Measurements from ENCODE around the gene BLNK.

BLNK gene

GRCh38 chr10:96225119-96225518, 46.2 kb downstream of the BLNK start:
- TF ChIP-seq ZFX (IDR thresholded peaks at IDR 0.05; ENCODE audit: borderline replicate concordance) (no peak), CTCF (IDR thresholded peaks at IDR 0.05) (no peak)

GRCh38 chr10:96222908-96223307, 48.5 kb downstream of the BLNK start:
- no peak for TF ChIP-seq ZFX (IDR thresholded peaks at IDR 0.05; ENCODE audit: borderline replicate concordance)
- TF ChIP-seq CTCF (IDR thresholded peaks at IDR 0.05) = no peak
- no peak overlapping the region for H3K27ac ChIP-seq

More at GRCh38 chr10:96225119-96225518, 46.2 kb downstream of the BLNK start:
- no peak overlapping the region for H3K27ac ChIP-seq

- no peak overlapping the region for H3K27ac ChIP-seq
- no peak for TF ChIP-seq CTCF (IDR thresholded peaks at IDR 0.05)
These were observed 48.9 kb downstream of the BLNK start for GRCh38 chr10:96222441-96222840.

- TF ChIP-seq CTCF (IDR thresholded peaks at IDR 0.05) (no peak), ZFX (IDR thresholded peaks at IDR 0.05; ENCODE audit: borderline replicate concordance) (no peak)
These were observed 52.5 kb downstream of the BLNK start for GRCh38 chr10:96218826-96219225.

GRCh38 chr10:96217711-96218110, 53.7 kb downstream of the BLNK start:
- TF ChIP-seq CTCF (IDR thresholded peaks at IDR 0.05) (no peak), ZFX (IDR thresholded peaks at IDR 0.05; ENCODE audit: borderline replicate concordance) (no peak)

More at GRCh38 chr10:96218826-96219225, 52.5 kb downstream of the BLNK start:
- H3K27ac ChIP-seq = no peak overlapping the region

GRCh38 chr10:96216775-96217174, 54.6 kb downstream of the BLNK start:
- no peak overlapping the region for H3K27ac ChIP-seq
- TF ChIP-seq ZFX (IDR thresholded peaks at IDR 0.05; ENCODE audit: borderline replicate concordance) (no peak), CTCF (IDR thresholded peaks at IDR 0.05) (no peak)

More at GRCh38 chr10:96217711-96218110, 53.7 kb downstream of the BLNK start:
- H3K27ac ChIP-seq = no peak overlapping the region

- TF ChIP-seq ZFX (IDR thresholded peaks at IDR 0.05; ENCODE audit: borderline replicate concordance) (no peak), CTCF (IDR thresholded peaks at IDR 0.05) (no peak)
- H3K27ac ChIP-seq = no peak overlapping the region
These were observed 58.5 kb downstream of the BLNK start for GRCh38 chr10:96212911-96213310.

All from 22Rv1 (cell line).